Measurements from ENCODE around the gene ACTR2. TPM values are rescaled to one million over a fixed set of nuclear protein-coding genes. Genes with fewer than 3 reads are reported as not detected.

ACTR2 gene
- polyA plus RNA-seq, 4 donors: 76.7 to 185 (median 101) TPM

GRCh38 chr2:65298089-65298488, 70.5 kb downstream of the ACTR2 start:
- FAIRE-seq (no peak), DNase-seq (peak in 1 of 2 donors; percentile 23)
- Histone ChIP-seq H3K27me3 (ENCODE audit: control insufficient read depth in 3 of 3, insufficient read depth in 3 of 3, low read length in 3 of 3) (no peaks in the 10 kb centered on the region), H3K27ac (ENCODE audit: low read depth in 1 of 3, low read length in 2 of 3) (no peak overlapping the region), H3K4me3 (ENCODE audit: low read depth in 1 of 3, low read length in 3 of 3) (no peak overlapping the region), H3K9me3 (ENCODE audit: control insufficient read depth in 2 of 2, insufficient read depth in 1 of 2, low read depth in 1 of 2, low read length in 1 of 2) (no peaks in the 10 kb centered on the region), H3K36me3 (ENCODE audit: control insufficient read depth in 3 of 3, insufficient read depth in 2 of 3, low read depth in 1 of 3, low read length in 3 of 3) (no peaks in the 10 kb centered on the region), H3K4me1 (ENCODE audit: control insufficient read depth in 3 of 3, insufficient read depth in 2 of 3, low read depth in 1 of 3, low read length in 2 of 3) (peaks cover 0 to 8% (median 0%) of the 10 kb centered on the region in 3 donors)
- 74 to 89% (median 84%) methylated on average over 5 of the region's 5 CpGs for WGBS, 3 donors

- H3K27ac ChIP-seq (ENCODE audit: low read depth in 1 of 3, low read length in 2 of 3): no peak overlapping the region
- 73 to 79% (median 76%) methylated on average over 7 of the region's 7 CpGs for WGBS, 3 donors
- FAIRE-seq: no peak
- no peak for DNase-seq
- H3K9me3 ChIP-seq (ENCODE audit: control insufficient read depth in 2 of 2, insufficient read depth in 1 of 2, low read depth in 1 of 2, low read length in 1 of 2): no peaks in the 10 kb centered on the region
- no peak overlapping the region for H3K4me3 ChIP-seq (ENCODE audit: low read depth in 1 of 3, low read length in 3 of 3)
- no peaks in the 10 kb centered on the region for H3K36me3 ChIP-seq (ENCODE audit: control insufficient read depth in 3 of 3, insufficient read depth in 2 of 3, low read depth in 1 of 3, low read length in 3 of 3)
- peaks cover 0 to 8% (median 0%) of the 10 kb centered on the region in 3 donors for H3K4me1 ChIP-seq (ENCODE audit: control insufficient read depth in 3 of 3, insufficient read depth in 2 of 3, low read depth in 1 of 3, low read length in 2 of 3)
- H3K27me3 ChIP-seq (ENCODE audit: control insufficient read depth in 3 of 3, insufficient read depth in 3 of 3, low read length in 3 of 3): no peaks in the 10 kb centered on the region
Measured at GRCh38 chr2:65299246-65299645, 71.6 kb downstream of the ACTR2 start.

- DNase-seq (no peak), FAIRE-seq (no peak)
- no peaks in the 10 kb centered on the region for H3K36me3 ChIP-seq (ENCODE audit: control insufficient read depth in 3 of 3, insufficient read depth in 2 of 3, low read depth in 1 of 3, low read length in 3 of 3)
- H3K27me3 ChIP-seq (ENCODE audit: control insufficient read depth in 3 of 3, insufficient read depth in 3 of 3, low read length in 3 of 3): no peaks in the 10 kb centered on the region
- no peak overlapping the region for H3K4me3 ChIP-seq (ENCODE audit: low read depth in 1 of 3, low read length in 3 of 3)
- H3K4me1 ChIP-seq (ENCODE audit: control insufficient read depth in 3 of 3, insufficient read depth in 2 of 3, low read depth in 1 of 3, low read length in 2 of 3): peaks cover 0 to 8% (median 0%) of the 10 kb centered on the region in 3 donors
- H3K27ac ChIP-seq (ENCODE audit: low read depth in 1 of 3, low read length in 2 of 3): peak overlapping the region in 1 of 3 donors; percentile 53
- no peaks in the 10 kb centered on the region for H3K9me3 ChIP-seq (ENCODE audit: control insufficient read depth in 2 of 2, insufficient read depth in 1 of 2, low read depth in 1 of 2, low read length in 1 of 2)
- WGBS, 3 donors: 59 to 72% (median 72%) methylated on average over 16 of the region's 16 CpGs
Measured at GRCh38 chr2:65300134-65300760, 72.6 kb downstream of the ACTR2 start.

GRCh38 chr2:65300761-65301711, 73.4 kb downstream of the ACTR2 start:
- Histone ChIP-seq H3K4me3 (ENCODE audit: low read depth in 1 of 3, low read length in 3 of 3) (no peak overlapping the region), H3K4me1 (ENCODE audit: control insufficient read depth in 3 of 3, insufficient read depth in 2 of 3, low read depth in 1 of 3, low read length in 2 of 3) (peaks cover 0 to 8% (median 0%) of the 10 kb centered on the region in 3 donors), H3K36me3 (ENCODE audit: control insufficient read depth in 3 of 3, insufficient read depth in 2 of 3, low read depth in 1 of 3, low read length in 3 of 3) (no peaks in the 10 kb centered on the region), H3K9me3 (ENCODE audit: control insufficient read depth in 2 of 2, insufficient read depth in 1 of 2, low read depth in 1 of 2, low read length in 1 of 2) (no peaks in the 10 kb centered on the region), H3K27me3 (ENCODE audit: control insufficient read depth in 3 of 3, insufficient read depth in 3 of 3, low read length in 3 of 3) (no peaks in the 10 kb centered on the region), H3K27ac (ENCODE audit: low read depth in 1 of 3, low read length in 2 of 3) (peak overlapping the region in 1 of 3 donors; percentile 53)
- no peak for FAIRE-seq
- peak; percentile 25 to 30 for DNase-seq
- WGBS, 3 donors: 41 to 78% (median 56%) methylated on average over 20 of the region's 20 CpGs

GRCh38 chr2:65305934-65306333, 78.3 kb downstream of the ACTR2 start:
- no peak for DNase-seq
- peaks cover 0 to 17% (median 0%) of the 10 kb centered on the region in 3 donors for H3K36me3 ChIP-seq (ENCODE audit: control insufficient read depth in 3 of 3, insufficient read depth in 2 of 3, low read depth in 1 of 3, low read length in 3 of 3)
- no peaks in the 10 kb centered on the region for H3K9me3 ChIP-seq (ENCODE audit: control insufficient read depth in 2 of 2, insufficient read depth in 1 of 2, low read depth in 1 of 2, low read length in 1 of 2)
- H3K27me3 ChIP-seq (ENCODE audit: control insufficient read depth in 3 of 3, insufficient read depth in 3 of 3, low read length in 3 of 3): no peaks in the 10 kb centered on the region
- FAIRE-seq: no peak
- 62 to 82% (median 73%) methylated on average over 2 of the region's 2 CpGs for WGBS, 3 donors
- no peak overlapping the region for H3K27ac ChIP-seq (ENCODE audit: low read depth in 1 of 3, low read length in 2 of 3)
- H3K4me1 ChIP-seq (ENCODE audit: control insufficient read depth in 3 of 3, insufficient read depth in 2 of 3, low read depth in 1 of 3, low read length in 2 of 3): peaks cover 0 to 8% (median 0%) of the 10 kb centered on the region in 3 donors
- no peak overlapping the region for H3K4me3 ChIP-seq (ENCODE audit: low read depth in 1 of 3, low read length in 3 of 3)

- H3K4me3 ChIP-seq (ENCODE audit: low read depth in 1 of 3, low read length in 3 of 3): no peak overlapping the region
- H3K9me3 ChIP-seq (ENCODE audit: control insufficient read depth in 2 of 2, insufficient read depth in 1 of 2, low read depth in 1 of 2, low read length in 1 of 2): no peaks in the 10 kb centered on the region
- no peak for DNase-seq
- 80 to 87% (median 83%) methylated on average over 8 of the region's 8 CpGs for WGBS, 3 donors
- H3K36me3 ChIP-seq (ENCODE audit: control insufficient read depth in 3 of 3, insufficient read depth in 2 of 3, low read depth in 1 of 3, low read length in 3 of 3): peaks cover 3 to 44% (median 3%) of the 10 kb centered on the region in 3 donors
- no peak for FAIRE-seq
- no peaks in the 10 kb centered on the region for H3K27me3 ChIP-seq (ENCODE audit: control insufficient read depth in 3 of 3, insufficient read depth in 3 of 3, low read length in 3 of 3)
- peak overlapping the region in 1 of 3 donors; percentile 8 for H3K27ac ChIP-seq (ENCODE audit: low read depth in 1 of 3, low read length in 2 of 3)
- peaks cover 0 to 3% (median 0%) of the 10 kb centered on the region in 3 donors for H3K4me1 ChIP-seq (ENCODE audit: control insufficient read depth in 3 of 3, insufficient read depth in 2 of 3, low read depth in 1 of 3, low read length in 2 of 3)
Measured at GRCh38 chr2:65309699-65310098, 82.1 kb downstream of the ACTR2 start.

- WGBS, 3 donors: 78 to 92% (median 85%) methylated on average over 6 of the region's 6 CpGs
- H3K36me3 ChIP-seq (ENCODE audit: control insufficient read depth in 3 of 3, insufficient read depth in 2 of 3, low read depth in 1 of 3, low read length in 3 of 3): peaks cover 3 to 51% (median 3%) of the 10 kb centered on the region in 3 donors
Measured at GRCh38 chr2:65311049-65311448, 83.4 kb downstream of the ACTR2 start.

GRCh38 chr2:65311596-65311995, 84.0 kb downstream of the ACTR2 start:
- 89 to 98% (median 94%) methylated on average over 7 of the region's 7 CpGs for WGBS, 3 donors
- FAIRE-seq: no peak
- Histone ChIP-seq H3K4me3 (ENCODE audit: low read depth in 1 of 3, low read length in 3 of 3) (no peak overlapping the region), H3K9me3 (ENCODE audit: control insufficient read depth in 2 of 2, insufficient read depth in 1 of 2, low read depth in 1 of 2, low read length in 1 of 2) (no peaks in the 10 kb centered on the region), H3K36me3 (ENCODE audit: control insufficient read depth in 3 of 3, insufficient read depth in 2 of 3, low read depth in 1 of 3, low read length in 3 of 3) (peaks cover 3 to 56% (median 6%) of the 10 kb centered on the region in 3 donors), H3K27ac (ENCODE audit: low read depth in 1 of 3, low read length in 2 of 3) (no peak overlapping the region), H3K27me3 (ENCODE audit: control insufficient read depth in 3 of 3, insufficient read depth in 3 of 3, low read length in 3 of 3) (no peaks in the 10 kb centered on the region), H3K4me1 (ENCODE audit: control insufficient read depth in 3 of 3, insufficient read depth in 2 of 3, low read depth in 1 of 3, low read length in 2 of 3) (peaks cover 0 to 3% (median 0%) of the 10 kb centered on the region in 3 donors)
- no peak for DNase-seq

More at GRCh38 chr2:65311049-65311448, 83.4 kb downstream of the ACTR2 start:
- no peak for DNase-seq
- H3K27me3 ChIP-seq (ENCODE audit: control insufficient read depth in 3 of 3, insufficient read depth in 3 of 3, low read length in 3 of 3): no peaks in the 10 kb centered on the region
- H3K4me3 ChIP-seq (ENCODE audit: low read depth in 1 of 3, low read length in 3 of 3): no peak overlapping the region
- H3K4me1 ChIP-seq (ENCODE audit: control insufficient read depth in 3 of 3, insufficient read depth in 2 of 3, low read depth in 1 of 3, low read length in 2 of 3): peaks cover 0 to 3% (median 0%) of the 10 kb centered on the region in 3 donors
- H3K27ac ChIP-seq (ENCODE audit: low read depth in 1 of 3, low read length in 2 of 3): no peak overlapping the region
- H3K9me3 ChIP-seq (ENCODE audit: control insufficient read depth in 2 of 2, insufficient read depth in 1 of 2, low read depth in 1 of 2, low read length in 1 of 2): no peaks in the 10 kb centered on the region
- FAIRE-seq: no peak

All from small intestine (tissue), 7 donors.